GM18870 (cell line): ENCODE results near the gene IQCK.

Experiments
- ATAC-seq: cut with Tn5 transposase; IDR thresholded peaks from one replicate; pipeline ENCODE4 v1.9.1; 2021; ENCODE audit warnings: moderate library complexity; ENCODE audit not compliant: unreplicated experiment

Gene IQCK

GRCh38 chr16:19753815-19754643 is 36.0 kb downstream of the IQCK start:
- ATAC-seq = no peak

GRCh38 chr16:19754644-19755036 is 36.6 kb downstream of the IQCK start:
- ATAC-seq = no peak

- no peak for ATAC-seq
Measured at GRCh38 chr16:19755268-19755667, 37.2 kb downstream of the IQCK start.

GRCh38 chr16:19757026-19757425 is 39.0 kb downstream of the IQCK start:
- ATAC-seq = no peak

- ATAC-seq = no peak
Measured at GRCh38 chr16:19757762-19758595, 39.9 kb downstream of the IQCK start.

GRCh38 chr16:19760356-19761060 is 42.4 kb downstream of the IQCK start:
- no peak for ATAC-seq

GRCh38 chr16:19765860-19766553 is 47.9 kb downstream of the IQCK start:
- no peak for ATAC-seq

GRCh38 chr16:19766554-19766884 is 48.4 kb downstream of the IQCK start:
- ATAC-seq = no peak

- no peak for ATAC-seq
Measured at GRCh38 chr16:19766988-19767387, 48.9 kb downstream of the IQCK start.

GRCh38 chr16:19767497-19767896 is 49.4 kb downstream of the IQCK start:
- no peak for ATAC-seq

GRCh38 chr16:19769239-19769638 is 51.2 kb downstream of the IQCK start:
- no peak for ATAC-seq

- ATAC-seq = no peak
Measured at GRCh38 chr16:19771040-19771439, 53.0 kb downstream of the IQCK start.

- ATAC-seq = no peak
Measured at GRCh38 chr16:19771796-19772195, 53.7 kb downstream of the IQCK start.

GRCh38 chr16:19774024-19774423 is 56.0 kb downstream of the IQCK start:
- ATAC-seq = no peak

GRCh38 chr16:19776147-19776546 is 58.1 kb downstream of the IQCK start:
- no peak for ATAC-seq

GRCh38 chr16:19776565-19776964 is 58.5 kb downstream of the IQCK start:
- no peak for ATAC-seq

GRCh38 chr16:19780321-19780720 is 62.2 kb downstream of the IQCK start:
- ATAC-seq = no peak

GRCh38 chr16:19781226-19781625 is 63.2 kb downstream of the IQCK start:
- no peak for ATAC-seq

GRCh38 chr16:19783363-19784182 is 65.5 kb downstream of the IQCK start:
- ATAC-seq = no peak

GRCh38 chr16:19784183-19784736 is 66.2 kb downstream of the IQCK start:
- no peak for ATAC-seq
